ENCODE measurements around the gene SPPL2B.

The SPPL2B gene

DNA sequence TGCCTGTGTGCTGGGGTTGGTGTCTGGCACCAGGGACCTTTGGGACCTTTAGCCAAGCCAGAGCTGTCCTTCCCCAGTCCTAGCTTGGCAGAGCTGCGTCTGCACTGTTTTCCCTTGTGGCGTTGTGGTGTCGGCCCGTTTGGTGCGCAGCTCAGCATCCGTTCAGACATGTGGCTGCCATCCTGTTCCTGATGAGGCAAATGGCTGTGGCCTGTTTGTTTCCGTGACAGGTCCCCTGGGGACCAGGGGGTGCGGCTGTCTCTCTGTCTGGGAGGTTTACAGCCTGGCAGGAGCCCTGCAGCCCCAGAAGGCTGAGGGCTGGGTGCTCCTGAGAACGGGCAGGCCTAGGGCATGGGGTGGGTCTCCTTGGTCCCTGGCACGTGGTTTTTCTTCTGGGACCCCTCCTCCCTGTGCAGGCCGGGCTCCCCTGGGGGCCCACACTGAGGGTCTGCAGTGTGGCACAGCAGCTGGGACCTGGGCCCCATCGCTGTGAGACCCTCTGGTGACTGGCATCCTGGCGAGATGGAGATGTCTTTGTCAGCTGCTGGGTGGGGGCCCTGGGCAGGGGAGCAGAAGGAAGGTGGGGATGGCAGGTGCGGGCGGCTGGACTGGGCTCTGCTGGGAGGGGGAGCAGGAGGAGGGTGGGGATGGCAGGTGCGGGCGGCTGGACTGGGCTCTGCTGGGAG lies 4.0 kb downstream of the SPPL2B start:
- Histone ChIP-seq H3K4me3 (ENCODE audit: low read depth in 1 of 2, low read length in 1 of 2) (no peak overlapping the region), H3K36me3 (no peaks in the 10 kb centered on the region), H3K9me3 (no peaks in the 10 kb centered on the region), H3K4me1 (ENCODE audit: control insufficient read depth in 1 of 2, insufficient read depth in 1 of 2, low read depth in 1 of 2, low read length in 1 of 2) (peaks cover 35 to 54% of the 10 kb centered on the region in 2 experiments), H3K27me3 (no peaks in the 10 kb centered on the region), H3K27ac (peak overlapping the region; percentile 9)
- TF ChIP-seq, protein P1, sequence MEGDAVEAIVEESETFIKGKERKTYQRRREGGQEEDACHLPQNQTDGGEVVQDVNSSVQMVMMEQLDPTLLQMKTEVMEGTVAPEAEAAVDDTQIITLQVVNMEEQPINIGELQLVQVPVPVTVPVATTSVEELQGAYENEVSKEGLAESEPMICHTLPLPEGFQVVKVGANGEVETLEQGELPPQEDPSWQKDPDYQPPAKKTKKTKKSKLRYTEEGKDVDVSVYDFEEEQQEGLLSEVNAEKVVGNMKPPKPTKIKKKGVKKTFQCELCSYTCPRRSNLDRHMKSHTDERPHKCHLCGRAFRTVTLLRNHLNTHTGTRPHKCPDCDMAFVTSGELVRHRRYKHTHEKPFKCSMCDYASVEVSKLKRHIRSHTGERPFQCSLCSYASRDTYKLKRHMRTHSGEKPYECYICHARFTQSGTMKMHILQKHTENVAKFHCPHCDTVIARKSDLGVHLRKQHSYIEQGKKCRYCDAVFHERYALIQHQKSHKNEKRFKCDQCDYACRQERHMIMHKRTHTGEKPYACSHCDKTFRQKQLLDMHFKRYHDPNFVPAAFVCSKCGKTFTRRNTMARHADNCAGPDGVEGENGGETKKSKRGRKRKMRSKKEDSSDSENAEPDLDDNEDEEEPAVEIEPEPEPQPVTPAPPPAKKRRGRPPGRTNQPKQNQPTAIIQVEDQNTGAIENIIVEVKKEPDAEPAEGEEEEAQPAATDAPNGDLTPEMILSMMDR (IDR thresholded peaks at IDR 0.05) = no peak

DNA sequence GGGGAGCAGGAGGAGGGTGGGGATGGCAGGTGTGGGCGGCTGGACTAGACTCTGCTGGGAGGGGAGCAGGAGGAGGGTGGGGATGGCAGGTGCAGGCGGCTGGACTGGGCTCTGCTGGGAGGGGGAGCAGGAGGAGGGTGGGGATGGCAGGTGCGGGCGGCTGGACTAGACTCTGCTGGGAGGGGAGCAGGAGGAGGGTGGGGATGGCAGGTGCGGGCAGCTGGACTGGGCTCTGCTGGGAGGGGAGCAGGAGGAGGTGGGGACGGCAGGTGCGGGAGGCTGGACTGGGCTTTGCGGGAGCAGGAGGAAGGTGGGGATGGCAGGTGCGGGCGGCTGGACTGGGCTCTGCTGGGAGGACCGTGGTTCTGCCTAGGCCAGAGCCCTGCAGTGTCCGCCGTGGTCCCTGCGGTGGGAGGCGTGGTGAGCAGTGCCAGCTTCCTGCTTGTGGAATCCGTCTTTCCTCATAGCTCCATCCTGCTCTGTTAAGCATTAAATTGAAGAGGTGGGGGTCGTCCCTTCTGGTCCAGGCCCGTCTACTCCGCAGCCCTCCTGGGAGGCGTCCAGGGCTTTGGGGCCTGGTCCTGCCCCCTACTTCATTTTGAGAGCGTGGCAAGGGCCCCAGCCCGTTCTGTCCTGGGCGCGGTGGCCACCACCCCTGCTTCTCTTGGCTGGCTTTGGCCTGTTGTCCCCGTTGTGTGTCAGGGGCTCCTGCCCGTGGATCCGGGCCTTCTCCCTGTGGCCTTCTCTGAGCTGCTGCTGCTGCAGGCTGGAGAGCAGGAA lies 4.7 kb downstream of the SPPL2B start:
- Histone ChIP-seq H3K36me3 (peaks cover 6% of the 10 kb centered on the region), H3K9me3 (no peaks in the 10 kb centered on the region), H3K4me3 (ENCODE audit: low read depth in 1 of 2, low read length in 1 of 2) (no peak overlapping the region), H3K4me1 (ENCODE audit: control insufficient read depth in 1 of 2, insufficient read depth in 1 of 2, low read depth in 1 of 2, low read length in 1 of 2) (peaks cover 28 to 46% of the 10 kb centered on the region in 2 experiments), H3K27ac (peak overlapping the region; percentile 44), H3K27me3 (no peaks in the 10 kb centered on the region)
- TF ChIP-seq, protein P1 (IDR thresholded peaks at IDR 0.05) = no peak

DNA sequence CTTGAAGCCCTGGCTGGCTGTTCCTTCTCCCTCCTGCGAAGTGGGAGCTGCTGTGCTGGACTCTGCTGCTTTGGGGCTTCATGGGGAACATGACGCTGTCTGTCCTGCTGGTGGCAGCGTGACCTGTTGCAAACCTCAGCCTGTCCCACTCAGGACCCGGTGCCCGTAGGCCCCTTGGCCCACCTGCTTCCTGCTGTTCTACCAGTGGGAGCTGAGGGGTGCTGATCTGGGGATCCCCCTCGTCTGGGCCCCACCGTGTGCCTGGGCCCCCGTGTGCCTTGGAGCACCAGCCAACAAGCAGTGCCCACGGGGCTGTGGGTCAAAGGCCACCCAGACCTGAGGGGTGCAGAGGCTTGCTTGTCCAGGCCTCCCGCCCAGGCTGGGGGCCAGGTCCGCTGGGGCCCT lies 5.3 kb downstream of the SPPL2B start:
- Histone ChIP-seq H3K4me1 (ENCODE audit: control insufficient read depth in 1 of 2, insufficient read depth in 1 of 2, low read depth in 1 of 2, low read length in 1 of 2) (peaks cover 26 to 43% of the 10 kb centered on the region in 2 experiments), H3K36me3 (peaks cover 8% of the 10 kb centered on the region), H3K27ac (peak overlapping the region; percentile 44), H3K9me3 (no peaks in the 10 kb centered on the region), H3K27me3 (no peaks in the 10 kb centered on the region), H3K4me3 (ENCODE audit: low read depth in 1 of 2, low read length in 1 of 2) (no peak overlapping the region)
- TF ChIP-seq, protein P1 (IDR thresholded peaks at IDR 0.05) = no peak

DNA sequence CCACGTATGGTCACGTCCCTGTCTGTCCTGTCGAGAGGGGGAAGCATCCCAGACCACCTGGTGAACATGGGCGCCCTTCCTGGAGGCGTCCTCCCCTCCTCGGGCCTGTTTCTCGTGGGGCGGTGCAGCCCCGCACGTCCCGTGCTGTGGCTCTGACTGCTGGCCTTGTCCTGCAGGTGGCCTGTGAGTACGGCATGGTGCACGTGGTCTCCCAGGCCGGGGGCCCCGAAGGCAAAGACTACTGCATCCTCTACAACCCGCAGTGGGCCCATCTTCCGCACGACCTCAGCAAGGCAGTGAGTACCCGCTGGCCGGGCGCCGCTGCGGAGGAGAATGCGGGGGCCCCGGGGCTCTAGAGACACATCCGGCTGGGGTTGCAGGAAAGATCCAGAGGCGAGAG lies 5.9 kb downstream of the SPPL2B start:
- Histone ChIP-seq H3K4me1 (ENCODE audit: control insufficient read depth in 1 of 2, insufficient read depth in 1 of 2, low read depth in 1 of 2, low read length in 1 of 2) (peaks cover 20 to 37% of the 10 kb centered on the region in 2 experiments), H3K36me3 (peaks cover 15% of the 10 kb centered on the region), H3K9me3 (no peaks in the 10 kb centered on the region), H3K4me3 (ENCODE audit: low read depth in 1 of 2, low read length in 1 of 2) (no peak overlapping the region), H3K27me3 (no peaks in the 10 kb centered on the region), H3K27ac (no peak overlapping the region)
- TF ChIP-seq, protein P1 (IDR thresholded peaks at IDR 0.05) = no peak

DNA sequence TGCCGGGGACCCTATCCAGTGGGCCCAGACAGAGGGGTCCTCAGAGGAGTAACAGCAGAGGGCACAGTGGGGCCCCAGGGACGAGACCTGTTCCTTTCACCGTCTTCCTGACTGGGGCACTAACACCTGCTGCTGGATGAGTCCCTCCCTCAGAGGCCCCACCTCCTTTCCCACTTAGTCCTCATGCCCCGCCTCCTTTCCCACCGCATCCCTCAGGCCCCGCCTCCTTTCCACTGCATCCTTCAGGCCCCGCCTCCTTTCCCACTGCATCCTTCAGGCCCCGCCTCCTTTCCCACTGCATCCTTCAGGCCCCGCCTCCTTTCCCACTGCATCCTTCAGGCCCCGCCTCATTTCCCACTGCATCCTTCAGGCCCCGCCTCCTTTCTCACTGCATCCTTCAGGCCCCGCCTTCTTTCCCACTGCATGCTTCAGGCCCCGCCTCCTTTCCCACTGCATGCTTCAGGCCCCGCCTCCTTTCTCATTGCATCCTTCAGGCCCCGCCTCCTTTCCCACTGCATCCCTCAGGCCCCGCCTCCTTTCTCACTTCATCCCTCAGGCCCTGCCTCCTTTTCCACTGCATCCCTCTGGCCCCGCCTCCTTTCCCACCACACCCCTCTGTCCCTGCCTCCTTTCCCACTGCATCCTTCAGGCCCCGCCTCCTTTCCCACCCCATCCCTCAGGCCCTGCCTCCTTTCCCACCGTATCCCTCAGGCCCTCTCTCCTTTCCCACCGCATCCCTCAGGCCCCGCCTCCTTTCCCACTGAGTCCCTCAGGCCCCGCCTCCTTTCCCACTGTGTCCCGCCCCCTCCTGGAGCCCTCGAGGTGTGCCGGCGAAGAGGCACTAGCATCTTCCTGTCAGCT lies 6.7 kb downstream of the SPPL2B start:
- peaks cover 22% of the 10 kb centered on the region for H3K36me3 ChIP-seq
- no peak overlapping the region for H3K27ac ChIP-seq
- no peak overlapping the region for H3K4me3 ChIP-seq (ENCODE audit: low read depth in 1 of 2, low read length in 1 of 2)
- peaks cover 18 to 33% of the 10 kb centered on the region in 2 experiments for H3K4me1 ChIP-seq (ENCODE audit: control insufficient read depth in 1 of 2, insufficient read depth in 1 of 2, low read depth in 1 of 2, low read length in 1 of 2)
- H3K9me3 ChIP-seq = no peaks in the 10 kb centered on the region
- TF ChIP-seq, protein P1 (IDR thresholded peaks at IDR 0.05) = no peak
- no peaks in the 10 kb centered on the region for H3K27me3 ChIP-seq
